Ishikawa (cell line): ENCODE data around the gene RIBC2.

ENCODE experiments used
- CEBPB ChIP-seq: IDR thresholded peaks from 2 replicates; pipeline ENCODE4 v1.6.1; 2012
- CREB1 ChIP-seq: IDR thresholded peaks from 2 replicates; pipeline ENCODE4 v1.6.1; 2012; ENCODE audit warnings: low read depth
- EGR1 ChIP-seq: IDR thresholded peaks from 2 replicates; pipeline ENCODE4 v1.6.1; 2012
- EP300 ChIP-seq: IDR thresholded peaks from 2 replicates; pipeline ENCODE4 v1.6.1; 2012; ENCODE audit warnings: borderline replicate concordance
- FOXM1 ChIP-seq: IDR thresholded peaks from 2 replicates; pipeline ENCODE4 v1.6.1; 2012; ENCODE audit warnings: low read depth, borderline replicate concordance
- NFIC ChIP-seq: IDR thresholded peaks from 2 replicates; pipeline ENCODE4 v1.6.1; 2012
- RAD21 ChIP-seq: IDR thresholded peaks from 2 replicates; pipeline ENCODE4 v1.6.1; 2012; ENCODE audit warnings: low read depth
- TAF1 ChIP-seq: IDR thresholded peaks from 2 replicates; pipeline ENCODE4 v1.6.1; 2012; ENCODE audit warnings: low read depth, mild to moderate bottlenecking
- TCF12 ChIP-seq: IDR thresholded peaks from 2 replicates; pipeline ENCODE4 v1.6.1; 2012; ENCODE audit warnings: low read depth
- TEAD4 ChIP-seq: IDR thresholded peaks from 2 replicates; pipeline ENCODE4 v1.6.1; 2012
- YY1 ChIP-seq: IDR thresholded peaks from 2 replicates; pipeline ENCODE4 v1.6.1; 2012; ENCODE audit warnings: low read depth
- ZBTB7A ChIP-seq: IDR thresholded peaks from 2 replicates; pipeline ENCODE4 v1.6.1; 2012; ENCODE audit warnings: low read depth
- TF ChIP-seq, protein P1 (sequence below): IDR thresholded peaks from 2 replicates; pipeline ENCODE4 v1.6.1; 2012; ENCODE audit warnings: low read depth, mild to moderate bottlenecking
- TF ChIP-seq, protein P2 (sequence below): IDR thresholded peaks from 2 replicates; pipeline ENCODE4 v1.6.1; 2012
- TF ChIP-seq, protein P3 (sequence below): IDR thresholded peaks from 2 replicates; pipeline ENCODE4 v1.6.1; 2012

RIBC2 gene

DNA sequence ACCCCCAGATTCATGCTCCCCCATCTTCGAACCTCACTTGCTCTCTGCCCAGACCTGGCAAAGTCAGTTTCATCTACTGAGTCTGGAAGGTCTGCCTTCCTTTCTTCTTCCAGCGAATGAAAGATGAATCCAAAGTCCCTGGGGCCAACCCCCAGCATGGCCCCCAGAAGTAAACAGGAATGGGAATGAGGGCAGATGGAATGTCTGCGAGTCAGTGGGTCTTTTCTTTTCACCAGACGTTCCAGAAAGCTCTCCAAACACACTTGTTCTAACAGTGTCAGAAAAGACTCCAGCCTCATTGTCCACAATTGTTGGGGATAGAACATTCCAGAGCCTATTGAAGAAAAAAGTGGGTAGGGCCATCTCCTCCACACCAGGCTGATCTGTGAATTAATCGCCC is 28.6 kb downstream of the RIBC2 start:
- TF ChIP-seq, protein P1, sequence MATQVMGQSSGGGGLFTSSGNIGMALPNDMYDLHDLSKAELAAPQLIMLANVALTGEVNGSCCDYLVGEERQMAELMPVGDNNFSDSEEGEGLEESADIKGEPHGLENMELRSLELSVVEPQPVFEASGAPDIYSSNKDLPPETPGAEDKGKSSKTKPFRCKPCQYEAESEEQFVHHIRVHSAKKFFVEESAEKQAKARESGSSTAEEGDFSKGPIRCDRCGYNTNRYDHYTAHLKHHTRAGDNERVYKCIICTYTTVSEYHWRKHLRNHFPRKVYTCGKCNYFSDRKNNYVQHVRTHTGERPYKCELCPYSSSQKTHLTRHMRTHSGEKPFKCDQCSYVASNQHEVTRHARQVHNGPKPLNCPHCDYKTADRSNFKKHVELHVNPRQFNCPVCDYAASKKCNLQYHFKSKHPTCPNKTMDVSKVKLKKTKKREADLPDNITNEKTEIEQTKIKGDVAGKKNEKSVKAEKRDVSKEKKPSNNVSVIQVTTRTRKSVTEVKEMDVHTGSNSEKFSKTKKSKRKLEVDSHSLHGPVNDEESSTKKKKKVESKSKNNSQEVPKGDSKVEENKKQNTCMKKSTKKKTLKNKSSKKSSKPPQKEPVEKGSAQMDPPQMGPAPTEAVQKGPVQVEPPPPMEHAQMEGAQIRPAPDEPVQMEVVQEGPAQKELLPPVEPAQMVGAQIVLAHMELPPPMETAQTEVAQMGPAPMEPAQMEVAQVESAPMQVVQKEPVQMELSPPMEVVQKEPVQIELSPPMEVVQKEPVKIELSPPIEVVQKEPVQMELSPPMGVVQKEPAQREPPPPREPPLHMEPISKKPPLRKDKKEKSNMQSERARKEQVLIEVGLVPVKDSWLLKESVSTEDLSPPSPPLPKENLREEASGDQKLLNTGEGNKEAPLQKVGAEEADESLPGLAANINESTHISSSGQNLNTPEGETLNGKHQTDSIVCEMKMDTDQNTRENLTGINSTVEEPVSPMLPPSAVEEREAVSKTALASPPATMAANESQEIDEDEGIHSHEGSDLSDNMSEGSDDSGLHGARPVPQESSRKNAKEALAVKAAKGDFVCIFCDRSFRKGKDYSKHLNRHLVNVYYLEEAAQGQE: no peak
- TF ChIP-seq TCF12: no peak

DNA sequence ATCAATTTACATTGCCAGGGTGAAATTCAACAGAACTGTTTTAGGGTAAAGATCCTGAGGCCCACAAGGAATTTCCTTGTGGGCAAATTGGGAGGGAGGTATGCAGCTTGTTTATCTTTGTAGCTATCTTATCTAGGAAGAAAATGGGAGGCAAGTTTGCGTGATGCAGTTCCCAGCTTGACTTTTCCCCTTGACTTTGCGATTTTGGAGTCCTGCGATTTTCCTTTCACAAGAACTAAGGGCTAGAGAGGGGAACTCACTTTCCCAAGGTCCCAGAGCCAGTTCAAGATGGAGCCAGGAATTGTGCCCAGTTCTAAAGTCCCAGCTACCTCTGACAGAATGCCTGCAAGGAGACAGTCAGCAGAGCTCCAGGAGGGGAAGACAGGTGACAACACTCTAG is 30.7 kb downstream of the RIBC2 start:
- TF ChIP-seq TEAD4 (no peak), RAD21 (no peak), NFIC (no peak), EP300 (no peak), CREB1 (no peak), ZBTB7A (no peak), CEBPB (no peak), TCF12 (no peak), FOXM1 (no peak), YY1 (no peak), EGR1 (no peak), TAF1 (no peak)
- TF ChIP-seq, protein P1: no peak
- TF ChIP-seq, protein P2, sequence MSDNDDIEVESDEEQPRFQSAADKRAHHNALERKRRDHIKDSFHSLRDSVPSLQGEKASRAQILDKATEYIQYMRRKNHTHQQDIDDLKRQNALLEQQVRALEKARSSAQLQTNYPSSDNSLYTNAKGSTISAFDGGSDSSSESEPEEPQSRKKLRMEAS: no peak
- TF ChIP-seq, protein P3, sequence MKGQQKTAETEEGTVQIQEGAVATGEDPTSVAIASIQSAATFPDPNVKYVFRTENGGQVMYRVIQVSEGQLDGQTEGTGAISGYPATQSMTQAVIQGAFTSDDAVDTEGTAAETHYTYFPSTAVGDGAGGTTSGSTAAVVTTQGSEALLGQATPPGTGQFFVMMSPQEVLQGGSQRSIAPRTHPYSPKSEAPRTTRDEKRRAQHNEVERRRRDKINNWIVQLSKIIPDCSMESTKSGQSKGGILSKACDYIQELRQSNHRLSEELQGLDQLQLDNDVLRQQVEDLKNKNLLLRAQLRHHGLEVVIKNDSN: no peak

DNA sequence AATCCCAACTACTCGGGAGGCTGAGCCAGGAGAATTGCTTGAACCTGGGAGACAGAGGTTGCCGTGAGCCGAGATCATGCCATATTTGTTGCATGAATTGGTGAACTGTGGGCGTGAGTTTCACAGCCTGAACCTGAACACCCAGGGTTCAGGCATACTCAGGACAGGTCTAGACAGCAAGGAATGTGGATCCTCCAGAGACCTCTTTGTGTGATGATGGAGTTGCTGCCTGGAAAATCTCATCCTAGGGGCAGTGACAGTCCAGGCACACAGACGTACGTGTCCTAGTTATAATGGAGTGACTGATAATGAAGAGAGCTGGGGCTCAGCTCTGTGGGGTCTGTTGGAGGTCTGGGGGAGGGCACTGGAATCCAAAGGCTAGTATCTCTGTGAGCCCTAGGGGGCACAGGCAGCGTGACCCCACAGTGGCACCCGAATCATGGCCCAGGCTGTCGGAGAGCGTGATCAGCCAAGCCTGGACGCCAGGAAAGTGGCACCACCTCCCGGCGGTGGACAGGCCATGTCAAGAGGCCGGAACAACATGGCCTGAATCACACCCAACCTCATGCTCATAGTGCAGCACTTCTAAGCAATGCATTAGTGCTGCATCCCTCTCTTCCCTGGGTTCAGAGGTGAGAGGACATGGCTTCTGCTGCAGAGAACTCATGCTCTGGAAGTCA is 31.7 kb downstream of the RIBC2 start:
- TF ChIP-seq EGR1 (no peak), CREB1 (no peak), CEBPB (no peak), EP300 (no peak), RAD21 (no peak), TEAD4 (no peak), NFIC (no peak), TAF1 (no peak), TCF12 (no peak), FOXM1 (no peak), YY1 (no peak), ZBTB7A (no peak)
- TF ChIP-seq, protein P2: no peak
- TF ChIP-seq, protein P3: no peak
- TF ChIP-seq, protein P1: no peak

DNA sequence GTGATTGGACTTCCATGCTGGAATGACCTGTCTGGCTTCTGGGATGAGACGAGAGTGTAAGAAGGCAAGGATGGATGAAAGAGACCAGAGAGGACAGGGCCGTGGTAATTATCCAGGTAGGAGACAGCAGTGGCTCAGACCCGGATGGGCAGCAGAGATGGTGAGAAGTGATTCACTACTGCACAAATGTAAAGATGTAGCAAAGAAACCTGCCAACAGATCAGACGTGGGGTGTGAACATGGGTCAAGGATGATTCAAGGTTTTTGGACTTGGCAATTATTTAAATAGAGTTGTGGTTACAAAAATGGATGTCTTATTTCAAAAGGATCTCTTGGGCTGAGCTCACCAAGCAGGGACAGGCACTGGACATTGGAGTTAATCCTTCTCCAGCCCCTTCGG is 32.7 kb downstream of the RIBC2 start:
- TF ChIP-seq, protein P3: no peak
- TF ChIP-seq, protein P2: no peak
- TF ChIP-seq RAD21: no peak
